ENCODE measurements around the gene AKAP7.

- TF ChIP-seq CTCF (IDR thresholded peaks at IDR 0.05), result no peak
- TF ChIP-seq POLR2AphosphoS5 (IDR thresholded peaks at IDR 0.05), result no peak
- TF ChIP-seq POLR2A (IDR thresholded peaks at IDR 0.05), result no peak
These were observed 38.4 kb downstream of the AKAP7 start for GRCh38 chr6:131173680-131174079.
